HEK293 (cell line): ENCODE data around the gene VWA5B1.

Experiments
- CTCF ChIP-seq: fragments of 450-650 bp; formaldehyde crosslinking; IDR thresholded peaks from 2 replicates; pipeline ENCODE4 v1.5.1; 2016; ENCODE audit warnings: missing biosample characterization, missing genetic modification characterization
- ZNF274 ChIP-seq, 2 experiments: fragments of 200-500 bp in 1 of 2; fragments of 450-650 bp in 1 of 2; sonication (Bioruptor generic) in 1 of 2; formaldehyde crosslinking in 1 of 2; IDR thresholded peaks; 2 replicates each; pipeline versions ENCODE4 v1.5.1 to v1.6.1; 2014 to 2016; ENCODE audit warnings: borderline replicate concordance in 1 of 2, inconsistent platforms in 1 of 2, low read length in 1 of 2, missing biosample characterization in 1 of 2, missing genetic modification characterization in 1 of 2
- ZNF292 ChIP-seq: fragments of 450-650 bp; formaldehyde crosslinking; IDR thresholded peaks from 2 replicates; pipeline ENCODE4 v1.5.1; 2016; ENCODE audit warnings: low read depth, missing biosample characterization, missing genetic modification characterization, borderline replicate concordance
- ZNF354C ChIP-seq: fragments of 450-650 bp; formaldehyde crosslinking; IDR thresholded peaks from 2 replicates; pipeline ENCODE4 v1.5.1; 2016; ENCODE audit warnings: missing biosample characterization, missing genetic modification characterization, low read depth, borderline replicate concordance
- ZNF416 ChIP-seq: fragments of 450-650 bp; formaldehyde crosslinking; IDR thresholded peaks from 2 replicates; pipeline ENCODE4 v1.5.1; 2016; ENCODE audit warnings: missing biosample characterization, missing genetic modification characterization
- ZNF558 ChIP-seq: fragments of 450-650 bp; formaldehyde crosslinking; IDR thresholded peaks from 2 replicates; pipeline ENCODE4 v1.5.1; 2016; ENCODE audit warnings: missing biosample characterization, missing genetic modification characterization
- ZNF571 ChIP-seq: fragments of 450-650 bp; formaldehyde crosslinking; IDR thresholded peaks from 2 replicates; pipeline ENCODE4 v1.5.0; 2017; ENCODE audit warnings: missing biosample characterization, missing genetic modification characterization
- ZNF629 ChIP-seq: fragments of 450-650 bp; formaldehyde crosslinking; IDR thresholded peaks from 2 replicates; pipeline ENCODE4 v1.5.1; 2017; ENCODE audit warnings: missing biosample characterization, missing genetic modification characterization
- ZNF777 ChIP-seq: fragments of 450-650 bp; formaldehyde crosslinking; IDR thresholded peaks from 2 replicates; pipeline ENCODE4 v1.5.1; 2017; ENCODE audit warnings: missing biosample characterization, missing genetic modification characterization, borderline replicate concordance
- TF ChIP-seq, protein P1 (sequence below): fragments of 450-650 bp; formaldehyde crosslinking; IDR thresholded peaks from 2 replicates; pipeline ENCODE4 v1.5.1; 2017; ENCODE audit warnings: missing biosample characterization, mild to moderate bottlenecking, missing genetic modification characterization, moderate library complexity

DNA sequence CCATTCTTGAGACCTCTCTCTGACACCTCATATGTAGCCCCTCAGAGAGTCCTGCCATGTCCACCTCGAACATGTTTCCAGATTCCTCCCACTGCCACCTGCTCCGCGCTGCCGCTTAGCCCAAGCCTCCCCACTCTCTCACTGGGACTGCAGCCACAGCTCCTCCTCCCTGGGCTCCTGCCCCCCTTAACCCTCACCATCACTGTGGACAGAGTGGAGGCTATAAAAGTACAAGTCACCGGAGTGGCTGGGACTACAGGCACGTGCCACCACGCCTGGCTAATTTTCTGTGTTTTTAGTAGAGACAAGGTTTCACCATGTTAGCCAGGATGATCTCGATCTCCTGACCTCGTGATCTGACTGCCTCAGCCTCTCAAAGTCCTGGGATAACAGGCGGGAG is 77.0 kb downstream of the VWA5B1 start:
- no peak for TF ChIP-seq CTCF (tag by site-specific recombination)
- TF ChIP-seq ZNF571 (tag by site-specific recombination) = no peak
- no peak for TF ChIP-seq ZNF354C (tag by site-specific recombination)
- TF ChIP-seq ZNF292 (tag by site-specific recombination) = no peak
- TF ChIP-seq ZNF777 (tag by site-specific recombination) = no peak
- no peak for TF ChIP-seq ZNF558 (tag by site-specific recombination)
- no peak for TF ChIP-seq ZNF274 (IDR thresholded peaks at IDR 0.05; ENCODE audit: low read length)
- TF ChIP-seq ZNF274 (tag by site-specific recombination; IDR thresholded peaks at IDR 0.05; ENCODE audit: borderline replicate concordance) = no peak
- no peak for TF ChIP-seq ZNF629 (tag by site-specific recombination)
- no peak for TF ChIP-seq ZNF416
- TF ChIP-seq, protein P1, sequence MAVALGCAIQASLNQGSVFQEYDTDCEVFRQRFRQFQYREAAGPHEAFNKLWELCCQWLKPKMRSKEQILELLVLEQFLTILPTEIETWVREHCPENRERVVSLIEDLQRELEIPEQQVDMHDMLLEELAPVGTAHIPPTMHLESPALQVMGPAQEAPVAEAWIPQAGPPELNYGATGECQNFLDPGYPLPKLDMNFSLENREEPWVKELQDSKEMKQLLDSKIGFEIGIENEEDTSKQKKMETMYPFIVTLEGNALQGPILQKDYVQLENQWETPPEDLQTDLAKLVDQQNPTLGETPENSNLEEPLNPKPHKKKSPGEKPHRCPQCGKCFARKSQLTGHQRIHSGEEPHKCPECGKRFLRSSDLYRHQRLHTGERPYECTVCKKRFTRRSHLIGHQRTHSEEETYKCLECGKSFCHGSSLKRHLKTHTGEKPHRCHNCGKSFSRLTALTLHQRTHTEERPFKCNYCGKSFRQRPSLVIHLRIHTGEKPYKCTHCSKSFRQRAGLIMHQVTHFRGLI (tag by site-specific recombination) = no peak
